ENCODE results near the gene SETD3.
A peak's percentile ranks its signal among the peaks of the same experiment; 100 is the strongest.

The SETD3 gene

GRCh38 chr14:99484106-99484505, 3.4 kb upstream of the SETD3 start:
- no peak for TF ChIP-seq ZNF274 (IDR thresholded peaks at IDR 0.05; ENCODE audit: low read depth, low read length)

GRCh38 chr14:99481745-99482099, 1.1 kb upstream of the SETD3 start:
- TF ChIP-seq ZNF274 (IDR thresholded peaks at IDR 0.05; ENCODE audit: low read depth, low read length) = no peak
- peak overlapping the region; percentile 96 for H3K4me3 ChIP-seq (ENCODE audit: low read length)

More at GRCh38 chr14:99484106-99484505, 3.4 kb upstream of the SETD3 start:
- H3K4me3 ChIP-seq (ENCODE audit: low read length) = no peak overlapping the region

GRCh38 chr14:99480917-99481744, 472 bp upstream of the SETD3 start, which contains the start of gene CCNK:
Gene CCNK, plus strand, starts transcription at chr14:99481409. Its CDS starts 11,269 bp downstream, at chr14:99492678.
- H3K4me3 ChIP-seq (ENCODE audit: low read length) = peak within 1 kb of the TSS; percentile 96
- TF ChIP-seq ZNF274 (IDR thresholded peaks at IDR 0.05; ENCODE audit: low read depth, low read length) = no peak

GRCh38 chr14:99479160-99479905, 1.3 kb downstream of the SETD3 start:
- TF ChIP-seq ZNF274 (IDR thresholded peaks at IDR 0.05; ENCODE audit: low read depth, low read length) = no peak
- peak overlapping the region; percentile 79 for H3K4me3 ChIP-seq (ENCODE audit: low read length)

- no peak for TF ChIP-seq ZNF274 (IDR thresholded peaks at IDR 0.05; ENCODE audit: low read depth, low read length)
- H3K4me3 ChIP-seq (ENCODE audit: low read length) = no peak overlapping the region
These were observed 2.5 kb downstream of the SETD3 start for GRCh38 chr14:99478128-99478527.

GRCh38 chr14:99476864-99477263, 3.8 kb downstream of the SETD3 start:
- no peak for TF ChIP-seq ZNF274 (IDR thresholded peaks at IDR 0.05; ENCODE audit: low read depth, low read length)
- H3K4me3 ChIP-seq (ENCODE audit: low read length) = no peak overlapping the region

- TF ChIP-seq ZNF274 (IDR thresholded peaks at IDR 0.05; ENCODE audit: low read depth, low read length) = no peak
- no peak overlapping the region for H3K4me3 ChIP-seq (ENCODE audit: low read length)
These were observed 5.0 kb downstream of the SETD3 start for GRCh38 chr14:99475660-99476059.

- no peak for TF ChIP-seq ZNF274 (IDR thresholded peaks at IDR 0.05; ENCODE audit: low read depth, low read length)
- no peak overlapping the region for H3K4me3 ChIP-seq (ENCODE audit: low read length)
These were observed 5.5 kb downstream of the SETD3 start for GRCh38 chr14:99475179-99475578.

GRCh38 chr14:99473458-99473857, 7.2 kb downstream of the SETD3 start:
- TF ChIP-seq ZNF274 (IDR thresholded peaks at IDR 0.05; ENCODE audit: low read depth, low read length) = no peak
- H3K4me3 ChIP-seq (ENCODE audit: low read length) = no peak overlapping the region

- no peak overlapping the region for H3K4me3 ChIP-seq (ENCODE audit: low read length)
- TF ChIP-seq ZNF274 (IDR thresholded peaks at IDR 0.05; ENCODE audit: low read depth, low read length) = no peak
These were observed 7.7 kb downstream of the SETD3 start for GRCh38 chr14:99472937-99473336.

GRCh38 chr14:99471731-99472130, 8.9 kb downstream of the SETD3 start:
- no peak for TF ChIP-seq ZNF274 (IDR thresholded peaks at IDR 0.05; ENCODE audit: low read depth, low read length)
- no peak overlapping the region for H3K4me3 ChIP-seq (ENCODE audit: low read length)

GRCh38 chr14:99468836-99469592, 11.6 kb downstream of the SETD3 start:
- TF ChIP-seq ZNF274 (IDR thresholded peaks at IDR 0.05; ENCODE audit: low read depth, low read length) = no peak
- no peak overlapping the region for H3K4me3 ChIP-seq (ENCODE audit: low read length)

GRCh38 chr14:99468081-99468480, 12.6 kb downstream of the SETD3 start:
- no peak overlapping the region for H3K4me3 ChIP-seq (ENCODE audit: low read length)
- TF ChIP-seq ZNF274 (IDR thresholded peaks at IDR 0.05; ENCODE audit: low read depth, low read length) = no peak

GRCh38 chr14:99467336-99468078, 13.2 kb downstream of the SETD3 start:
- no peak overlapping the region for H3K4me3 ChIP-seq (ENCODE audit: low read length)
- TF ChIP-seq ZNF274 (IDR thresholded peaks at IDR 0.05; ENCODE audit: low read depth, low read length) = no peak

Data from GM08714 (cell line).